ENCODE data around the gene FAM20A. TPM values are rescaled to one million over a fixed set of nuclear protein-coding genes. Genes with fewer than 3 reads are reported as not detected.

The FAM20A gene
- polyA plus RNA-seq, 1 donor (not counting 4 experiments of a cell fraction or from before 2014, with no cell fraction given): not detected

DNA sequence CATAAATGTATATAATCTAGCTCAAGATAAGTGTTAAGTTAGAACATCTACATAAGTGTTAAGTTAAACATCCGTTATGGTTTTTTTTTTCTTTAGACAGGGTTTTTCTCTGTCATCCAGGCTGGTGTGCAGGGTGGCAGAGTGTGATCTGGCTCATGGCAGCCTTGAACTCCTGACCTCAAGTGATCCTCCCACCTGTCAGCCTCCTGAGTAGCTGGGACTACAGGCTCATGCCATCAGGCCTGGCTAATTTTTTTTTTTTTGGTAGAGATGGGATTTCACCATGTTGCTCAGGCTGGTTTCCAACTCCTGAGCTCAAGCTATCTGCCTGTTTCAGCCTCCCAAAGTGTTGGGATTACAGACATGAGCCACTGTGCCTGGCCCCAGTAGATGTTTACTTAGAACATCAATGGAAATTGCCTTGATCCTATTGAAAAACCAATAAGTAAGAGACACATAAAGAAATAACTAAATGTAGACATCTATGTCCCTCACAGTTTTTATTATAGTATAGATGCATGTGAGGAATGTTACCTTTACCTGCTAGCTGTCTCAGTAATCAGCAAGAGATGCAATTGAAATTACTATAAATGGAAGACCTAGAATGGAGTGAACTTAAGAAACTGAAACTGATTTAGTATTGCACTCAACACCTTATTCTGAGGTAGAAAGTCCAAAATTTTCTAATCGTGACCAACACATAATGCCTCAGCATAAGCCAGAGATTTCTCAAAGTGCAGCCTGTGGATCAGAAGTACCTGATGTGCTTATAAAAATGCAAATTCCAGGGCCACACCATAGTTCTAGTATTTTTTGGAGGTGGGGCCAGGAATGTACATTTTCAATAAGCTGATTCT, 5.5 kb upstream of the FAM20A start:
- H3K27ac ChIP-seq (ENCODE audit: control insufficient read depth, insufficient read depth, low read length): no peak overlapping the region
- dilution Hi-C loops (cut with MboI; ENCODE audit: extremely low pct_ligation_motif_present, low sequenced_read_pairs): no loop called here
- TF ChIP-seq EZH2 (IDR thresholded peaks at IDR 0.05; ENCODE audit: low read length): no peak
- TF ChIP-seq, protein P1, sequence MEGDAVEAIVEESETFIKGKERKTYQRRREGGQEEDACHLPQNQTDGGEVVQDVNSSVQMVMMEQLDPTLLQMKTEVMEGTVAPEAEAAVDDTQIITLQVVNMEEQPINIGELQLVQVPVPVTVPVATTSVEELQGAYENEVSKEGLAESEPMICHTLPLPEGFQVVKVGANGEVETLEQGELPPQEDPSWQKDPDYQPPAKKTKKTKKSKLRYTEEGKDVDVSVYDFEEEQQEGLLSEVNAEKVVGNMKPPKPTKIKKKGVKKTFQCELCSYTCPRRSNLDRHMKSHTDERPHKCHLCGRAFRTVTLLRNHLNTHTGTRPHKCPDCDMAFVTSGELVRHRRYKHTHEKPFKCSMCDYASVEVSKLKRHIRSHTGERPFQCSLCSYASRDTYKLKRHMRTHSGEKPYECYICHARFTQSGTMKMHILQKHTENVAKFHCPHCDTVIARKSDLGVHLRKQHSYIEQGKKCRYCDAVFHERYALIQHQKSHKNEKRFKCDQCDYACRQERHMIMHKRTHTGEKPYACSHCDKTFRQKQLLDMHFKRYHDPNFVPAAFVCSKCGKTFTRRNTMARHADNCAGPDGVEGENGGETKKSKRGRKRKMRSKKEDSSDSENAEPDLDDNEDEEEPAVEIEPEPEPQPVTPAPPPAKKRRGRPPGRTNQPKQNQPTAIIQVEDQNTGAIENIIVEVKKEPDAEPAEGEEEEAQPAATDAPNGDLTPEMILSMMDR (optimal IDR thresholded peaks at IDR 0.05 in 1 of 3, IDR thresholded peaks at IDR 0.05 in 1 of 3, conservative IDR thresholded peaks at IDR 0.05 in 1 of 3; ENCODE audit: extremely low read depth in 1 of 3, insufficient read depth in 2 of 3, low read length in 3 of 3): no peak
- H3K27me3 ChIP-seq (ENCODE audit: control insufficient read depth, extremely low read depth, insufficient read depth, low read length): peaks cover 3% of the 10 kb centered on the region
- H3K9ac ChIP-seq (ENCODE audit: control insufficient read depth, extremely low read depth, insufficient read depth, low read length): no peak overlapping the region
- H2AFZ ChIP-seq (ENCODE audit: control insufficient read depth, low read length): no peak overlapping the region
- no peaks in the 10 kb centered on the region for H3K9me1 ChIP-seq (ENCODE audit: control insufficient read depth, extremely low read depth, insufficient read depth, low read length)
- H3K79me2 ChIP-seq (ENCODE audit: control insufficient read depth, insufficient read depth, low read length): no peaks in the 10 kb centered on the region
- no peaks in the 10 kb centered on the region for H3K36me3 ChIP-seq (ENCODE audit: control insufficient read depth in 2 of 2, extremely low read depth in 1 of 2, insufficient read depth in 2 of 2, low read length in 2 of 2)
- no peak overlapping the region for H3K4me2 ChIP-seq (ENCODE audit: control insufficient read depth, extremely low read depth, insufficient read depth, low read depth, low read length)
- DNase-seq (ENCODE audit: low read depth, low spot score) (no peak), FAIRE-seq (no peak)
- peaks cover 5% of the 10 kb centered on the region for H3K4me1 ChIP-seq (ENCODE audit: control insufficient read depth, extremely low read depth, insufficient read depth, low read length)
- H3K9me3 ChIP-seq (ENCODE audit: control insufficient read depth, low read depth, low read length): no peaks in the 10 kb centered on the region
- H4K20me1 ChIP-seq (ENCODE audit: control insufficient read depth, extremely low read depth, insufficient read depth, low read length): no peaks in the 10 kb centered on the region
- H3K4me3 ChIP-seq (ENCODE audit: control insufficient read depth in 2 of 3, extremely low read depth in 1 of 3, insufficient read depth in 2 of 3, low read depth in 1 of 3, low read length in 3 of 3): no peak overlapping the region

DNA sequence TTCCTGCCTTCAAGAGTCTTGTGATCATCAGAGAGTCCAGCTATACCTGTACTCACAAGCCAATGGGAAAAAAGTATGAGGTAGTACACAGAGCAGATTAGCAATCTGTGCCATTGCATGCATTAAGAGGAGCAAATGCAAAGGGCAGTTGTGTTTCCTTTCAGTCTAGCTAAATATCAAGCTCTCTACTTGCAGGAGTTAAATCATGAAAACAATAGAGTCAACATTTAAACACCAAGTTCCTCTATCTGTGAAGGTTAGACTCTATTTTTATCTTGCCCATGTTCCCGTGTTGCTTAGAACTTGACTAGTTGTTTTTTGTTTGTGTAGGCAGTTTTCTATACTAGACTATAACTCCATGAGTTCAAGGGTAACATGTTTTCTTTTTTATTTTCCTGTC, 4.7 kb upstream of the FAM20A start:
- no peaks in the 10 kb centered on the region for H4K20me1 ChIP-seq (ENCODE audit: control insufficient read depth, extremely low read depth, insufficient read depth, low read length)
- no peak overlapping the region for H2AFZ ChIP-seq (ENCODE audit: control insufficient read depth, low read length)
- peaks cover 8% of the 10 kb centered on the region for H3K4me1 ChIP-seq (ENCODE audit: control insufficient read depth, extremely low read depth, insufficient read depth, low read length)
- H3K79me2 ChIP-seq (ENCODE audit: control insufficient read depth, insufficient read depth, low read length): no peaks in the 10 kb centered on the region
- H3K9me3 ChIP-seq (ENCODE audit: control insufficient read depth, low read depth, low read length): no peaks in the 10 kb centered on the region
- DNase-seq (ENCODE audit: low read depth, low spot score): no peak
- dilution Hi-C loops (cut with MboI; ENCODE audit: extremely low pct_ligation_motif_present, low sequenced_read_pairs): no loop called here
- H3K4me3 ChIP-seq (ENCODE audit: control insufficient read depth in 2 of 3, extremely low read depth in 1 of 3, insufficient read depth in 2 of 3, low read depth in 1 of 3, low read length in 3 of 3): no peak overlapping the region
- H3K36me3 ChIP-seq (ENCODE audit: control insufficient read depth in 2 of 2, extremely low read depth in 1 of 2, insufficient read depth in 2 of 2, low read length in 2 of 2): no peaks in the 10 kb centered on the region
- H3K27ac ChIP-seq (ENCODE audit: control insufficient read depth, insufficient read depth, low read length): no peak overlapping the region
- no peaks in the 10 kb centered on the region for H3K9me1 ChIP-seq (ENCODE audit: control insufficient read depth, extremely low read depth, insufficient read depth, low read length)
- peaks cover 5% of the 10 kb centered on the region for H3K27me3 ChIP-seq (ENCODE audit: control insufficient read depth, extremely low read depth, insufficient read depth, low read length)
- H3K9ac ChIP-seq (ENCODE audit: control insufficient read depth, extremely low read depth, insufficient read depth, low read length): no peak overlapping the region
- TF ChIP-seq, protein P1 (optimal IDR thresholded peaks at IDR 0.05 in 1 of 3, IDR thresholded peaks at IDR 0.05 in 1 of 3, conservative IDR thresholded peaks at IDR 0.05 in 1 of 3; ENCODE audit: extremely low read depth in 1 of 3, insufficient read depth in 2 of 3, low read length in 3 of 3): no peak
- TF ChIP-seq EZH2 (IDR thresholded peaks at IDR 0.05; ENCODE audit: low read length): no peak
- no peak for FAIRE-seq
- H3K4me2 ChIP-seq (ENCODE audit: control insufficient read depth, extremely low read depth, insufficient read depth, low read depth, low read length): no peak overlapping the region

Measured in keratinocyte (primary cell).